GM12872 (cell line): ENCODE measurements around the gene PCDHGA9.

Source experiments
- TF ChIP-seq, protein P1 (sequence below): IDR thresholded peaks from 3 replicates; pipeline ENCODE4 v1.5.1; 2011; ENCODE audit warnings: low read depth, mild to moderate bottlenecking, low read length, moderate library complexity; ENCODE audit not compliant: insufficient read depth

The PCDHGA9 gene

DNA sequence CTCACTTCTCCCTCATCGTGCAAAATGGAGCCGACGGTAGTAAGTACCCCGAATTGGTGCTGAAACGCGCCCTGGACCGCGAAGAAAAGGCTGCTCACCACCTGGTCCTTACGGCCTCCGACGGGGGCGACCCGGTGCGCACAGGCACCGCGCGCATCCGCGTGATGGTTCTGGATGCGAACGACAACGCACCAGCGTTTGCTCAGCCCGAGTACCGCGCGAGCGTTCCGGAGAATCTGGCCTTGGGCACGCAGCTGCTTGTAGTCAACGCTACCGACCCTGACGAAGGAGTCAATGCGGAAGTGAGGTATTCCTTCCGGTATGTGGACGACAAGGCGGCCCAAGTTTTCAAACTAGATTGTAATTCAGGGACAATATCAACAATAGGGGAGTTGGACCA lies 28.7 kb downstream of the PCDHGA9 start:
- TF ChIP-seq, protein P1, sequence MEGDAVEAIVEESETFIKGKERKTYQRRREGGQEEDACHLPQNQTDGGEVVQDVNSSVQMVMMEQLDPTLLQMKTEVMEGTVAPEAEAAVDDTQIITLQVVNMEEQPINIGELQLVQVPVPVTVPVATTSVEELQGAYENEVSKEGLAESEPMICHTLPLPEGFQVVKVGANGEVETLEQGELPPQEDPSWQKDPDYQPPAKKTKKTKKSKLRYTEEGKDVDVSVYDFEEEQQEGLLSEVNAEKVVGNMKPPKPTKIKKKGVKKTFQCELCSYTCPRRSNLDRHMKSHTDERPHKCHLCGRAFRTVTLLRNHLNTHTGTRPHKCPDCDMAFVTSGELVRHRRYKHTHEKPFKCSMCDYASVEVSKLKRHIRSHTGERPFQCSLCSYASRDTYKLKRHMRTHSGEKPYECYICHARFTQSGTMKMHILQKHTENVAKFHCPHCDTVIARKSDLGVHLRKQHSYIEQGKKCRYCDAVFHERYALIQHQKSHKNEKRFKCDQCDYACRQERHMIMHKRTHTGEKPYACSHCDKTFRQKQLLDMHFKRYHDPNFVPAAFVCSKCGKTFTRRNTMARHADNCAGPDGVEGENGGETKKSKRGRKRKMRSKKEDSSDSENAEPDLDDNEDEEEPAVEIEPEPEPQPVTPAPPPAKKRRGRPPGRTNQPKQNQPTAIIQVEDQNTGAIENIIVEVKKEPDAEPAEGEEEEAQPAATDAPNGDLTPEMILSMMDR = no peak

DNA sequence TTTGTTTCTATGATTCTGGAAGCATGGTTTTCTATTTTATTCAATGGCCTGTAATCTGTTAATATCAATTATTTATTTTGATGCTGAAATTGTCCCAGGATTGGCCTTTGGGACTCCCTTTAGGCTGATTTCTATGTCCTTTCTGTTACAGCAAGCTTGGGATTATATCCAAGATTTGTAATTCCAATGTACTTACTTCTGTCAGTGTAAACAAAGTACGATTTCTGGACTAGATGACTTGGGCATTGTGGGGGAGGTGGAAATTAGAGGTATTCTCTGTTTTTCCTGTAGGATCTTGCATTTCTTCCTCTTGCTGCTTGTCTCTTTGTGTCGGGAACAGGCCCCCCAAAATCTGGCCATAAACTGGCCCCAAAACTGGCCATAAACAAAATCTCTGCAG lies 31.4 kb downstream of the PCDHGA9 start:
- TF ChIP-seq, protein P1 = no peak

DNA sequence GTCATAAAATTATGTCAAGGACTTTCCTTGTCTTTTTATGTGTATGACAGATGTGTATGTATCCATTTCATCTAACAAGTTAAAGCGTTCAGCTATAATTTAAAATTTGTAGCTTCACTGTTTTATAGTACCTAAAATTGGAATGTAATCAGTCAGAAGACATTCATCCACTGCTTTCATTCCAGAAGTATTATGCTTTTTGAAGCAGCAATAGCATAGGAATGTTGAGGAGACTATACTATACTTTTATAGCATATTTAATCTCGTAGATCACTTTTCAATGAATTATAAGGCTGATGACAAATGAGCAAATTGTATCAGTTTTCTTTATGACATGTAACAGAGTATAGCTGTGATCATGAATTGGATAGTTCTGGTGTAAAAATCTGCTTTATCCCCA lies 34.6 kb downstream of the PCDHGA9 start:
- TF ChIP-seq, protein P1 = no peak

DNA sequence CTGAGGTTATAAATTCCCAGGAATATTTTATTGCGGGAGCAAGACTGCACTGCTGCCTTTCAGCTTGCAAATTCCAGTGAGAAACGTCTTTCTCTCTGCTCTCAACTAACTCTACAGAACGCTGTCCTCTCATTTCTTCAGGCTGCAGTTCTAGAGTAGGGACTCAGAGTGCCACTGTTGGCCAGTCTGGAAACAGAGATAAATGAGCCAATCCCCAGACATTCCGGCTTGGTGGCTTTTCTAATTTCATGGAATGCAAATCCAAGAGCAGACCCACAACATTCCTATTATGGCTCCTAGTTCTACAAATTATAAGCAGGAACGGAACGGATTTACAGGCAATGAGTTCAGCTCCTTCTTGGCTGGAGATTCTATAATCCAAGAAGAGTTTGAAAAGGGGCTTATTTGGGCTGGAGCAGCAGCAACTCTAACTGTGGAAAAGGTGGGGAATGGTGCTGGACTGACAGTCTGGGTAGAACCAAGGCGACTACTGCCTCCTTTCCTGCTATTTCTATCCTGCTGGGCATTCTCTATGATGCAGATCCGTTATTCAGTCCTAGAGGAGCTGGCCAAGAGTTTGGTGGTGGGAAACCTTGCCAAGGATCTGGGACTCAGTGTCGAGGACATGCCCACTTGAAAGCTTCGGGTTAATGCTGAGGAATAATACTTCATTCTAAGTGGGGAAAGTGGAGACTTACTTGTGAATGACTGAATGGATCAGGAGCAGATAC lies 37.0 kb downstream of the PCDHGA9 start:
- TF ChIP-seq, protein P1 = no peak

DNA sequence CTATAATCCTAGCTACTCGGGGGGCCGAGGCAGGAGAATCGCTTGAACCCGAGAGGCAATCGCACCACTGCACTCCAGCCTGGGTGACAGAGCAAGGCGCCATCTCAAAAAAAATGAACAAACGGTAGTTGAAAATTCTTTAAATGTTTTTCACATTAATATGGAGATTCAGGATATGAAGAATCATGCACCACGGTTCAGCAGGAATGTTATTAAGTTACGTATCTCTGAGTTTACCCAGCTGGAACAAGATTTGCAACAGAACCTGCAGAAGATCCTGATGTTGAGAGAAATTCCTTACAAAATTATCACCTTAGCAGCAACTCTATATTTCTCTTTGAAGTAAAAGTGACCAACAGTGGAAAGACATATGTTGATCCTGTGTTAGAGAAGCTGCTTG lies 37.8 kb downstream of the PCDHGA9 start:
- TF ChIP-seq, protein P1 = no peak

DNA sequence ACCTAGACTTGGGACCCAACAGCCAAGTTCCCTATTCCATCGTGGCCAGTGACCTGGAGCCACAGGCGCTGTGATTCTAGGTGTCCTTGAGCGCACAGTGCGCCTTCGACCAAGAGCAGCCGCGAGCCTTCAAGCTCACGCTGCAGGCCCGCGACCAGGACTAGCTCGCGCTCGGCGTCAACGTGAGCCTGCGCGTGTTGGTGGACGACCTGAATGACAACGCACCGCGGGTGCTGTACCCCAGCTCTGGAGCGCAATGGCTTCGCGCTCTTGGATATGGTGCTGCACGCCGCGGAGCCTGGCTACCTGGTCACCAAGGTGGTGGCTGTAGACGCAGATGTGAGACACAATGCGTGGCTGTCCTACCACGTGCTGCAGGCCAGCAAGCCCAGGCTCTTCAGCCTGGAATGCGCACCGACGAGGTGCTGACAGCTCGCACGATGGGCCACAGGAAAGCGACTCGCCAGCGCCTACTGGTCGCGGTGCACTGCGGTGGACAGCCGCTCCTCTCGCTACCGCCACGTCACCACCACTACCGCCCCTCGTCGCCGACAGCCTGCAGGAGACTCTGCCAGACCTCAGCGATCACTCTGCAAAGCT lies 39.1 kb downstream of the PCDHGA9 start:
- TF ChIP-seq, protein P1 = no peak
